ENCODE measurements around the gene ITSN1. TPM values are rescaled to one million over a fixed set of nuclear protein-coding genes. Genes with fewer than 3 reads are reported as not detected.

ITSN1 gene
- total and polyA plus RNA-seq, 2 of the 13 experiments (the other 11 are each of a cell fraction or from before 2014, with no cell fraction given), result 26.1 to 33.8 TPM

GRCh38 chr21:33684068-33684467 lies 41.8 kb downstream of the ITSN1 start (continued):
- no peak for TF ChIP-seq ZNF709 (CRISPR knock-in tag; IDR thresholded peaks at IDR 0.05)
- no peak for TF ChIP-seq ZNF343 (CRISPR knock-in tag; IDR thresholded peaks at IDR 0.05)
- TF ChIP-seq EP300 (IDR thresholded peaks at IDR 0.05; ENCODE audit: low read depth in 2 of 2, low read length in 2 of 2), result no peak
- no peak for TF ChIP-seq EP300 (CRISPR knock-in tag; IDR thresholded peaks at IDR 0.05; ENCODE audit: borderline replicate concordance)
- no peak for TF ChIP-seq TIGD3 (CRISPR knock-in tag; IDR thresholded peaks at IDR 0.05; ENCODE audit: borderline replicate concordance)
- TF ChIP-seq REST (IDR thresholded peaks at IDR 0.05; ENCODE audit: borderline replicate concordance in 1 of 2, low read depth in 1 of 2, low read length in 2 of 2), result no peak
- no peak for TF ChIP-seq TBX3 (IDR thresholded peaks at IDR 0.05; ENCODE audit: borderline replicate concordance)
